ENCODE data around the gene FSTL1.

GRCh38 chr3:120396469-120396868 is 54.3 kb downstream of the FSTL1 start:
- TF ChIP-seq CTCF (IDR thresholded peaks at IDR 0.05; ENCODE audit: control extremely low read depth in 1 of 3, insufficient read depth in 1 of 3, low read depth in 1 of 3, low read length in 3 of 3) (no peak), TAF1 (IDR thresholded peaks at IDR 0.05; ENCODE audit: low read depth, low read length) (no peak), MAX (IDR thresholded peaks at IDR 0.05) (no peak), HDAC2 (IDR thresholded peaks at IDR 0.05; ENCODE audit: borderline replicate concordance in 1 of 2, low read depth in 2 of 2, low read length in 2 of 2) (no peak), NRF1 (IDR thresholded peaks at IDR 0.05; ENCODE audit: low read depth, low read length) (no peak), CEBPB (IDR thresholded peaks at IDR 0.05; ENCODE audit: low read depth, low read length) (no peak), POLR2A (IDR thresholded peaks at IDR 0.05; ENCODE audit: control extremely low read depth in 1 of 2, low read depth in 2 of 2, low read length in 2 of 2) (no peak), EGR1 (IDR thresholded peaks at IDR 0.05; ENCODE audit: borderline replicate concordance, low read depth, low read length) (no peak), POLR2AphosphoS5 (IDR thresholded peaks at IDR 0.05; ENCODE audit: low read depth, low read length) (no peak)
